Heart left ventricle (tissue), 16 donors: ENCODE data around the gene CRYBB2. TPM values are rescaled to one million over a fixed set of nuclear protein-coding genes. Genes with fewer than 3 reads are reported as not detected.

Source experiments
- ATAC-seq, 4 donors: fragments of 200-7000 bp; cut with Tn5 transposase; one replicate each; pipeline ENCODE4 v1.9.1; 2020 to 2022; ENCODE audit warnings: moderate library complexity in 4 of 4, mild to moderate bottlenecking in 3 of 4, moderate number of reproducible peaks in 1 of 4
- DNase-seq, 5 donors: peaks; one replicate each; pipeline ENCODE4 v3.0.0-alpha.2; 2020
- H3K27ac ChIP-seq, 12 donors: fragments of 200-600 bp; sonication (generic) in 4 of 12; one replicate each; pipeline versions ENCODE4 v1.5.0 to v1.8.0; 2016 to 2022; ENCODE audit warnings: mild to moderate bottlenecking in 2 of 12
- H3K27me3 ChIP-seq, 9 donors: fragments of 200-600 bp; sonication (generic) in 2 of 9; one replicate each; pipeline versions ENCODE4 v1.5.1 to v1.8.0; 2016 to 2022; ENCODE audit warnings: mild to moderate bottlenecking in 3 of 9
- H3K36me3 ChIP-seq, 9 donors: fragments of 200-600 bp; sonication (generic) in 2 of 9; one replicate each; pipeline versions ENCODE4 v1.5.0 to v1.8.0; 2018 to 2022; ENCODE audit warnings: mild to moderate bottlenecking in 2 of 9
- H3K4me1 ChIP-seq, 12 donors: fragments of 200-600 bp; sonication (generic) in 4 of 12; one replicate each; pipeline versions ENCODE4 v1.5.0 to v1.8.0; 2016 to 2022; ENCODE audit warnings: mild to moderate bottlenecking in 3 of 12
- H3K4me3 ChIP-seq, 12 donors: fragments of 200-600 bp; sonication (generic) in 4 of 12; one replicate each; pipeline versions ENCODE4 v1.5.0 to v1.8.0; 2017 to 2022; ENCODE audit warnings: mild to moderate bottlenecking in 9 of 12, moderate library complexity in 4 of 12
- H3K9me3 ChIP-seq, 12 donors: fragments of 200-600 bp; sonication (generic) in 4 of 12; one replicate each; pipeline versions ENCODE4 v1.5.0 to v1.8.0; 2016 to 2022; ENCODE audit warnings: mild to moderate bottlenecking in 1 of 12
- CTCF ChIP-seq, 12 donors: fragments of 200-600 bp; sonication (generic) in 4 of 12; IDR thresholded peaks; one replicate each; pipeline versions ENCODE4 v1.5.0 to v1.8.0; 2018 to 2022; ENCODE audit warnings: antibody characterized with exemption in 12 of 12, mild to moderate bottlenecking in 5 of 12
- POLR2A ChIP-seq, 2 donors: fragments of 450-650 bp; IDR thresholded peaks; one replicate each; pipeline ENCODE4 v1.6.1; 2017; ENCODE audit warnings: antibody characterized with exemption in 2 of 2, mild to moderate bottlenecking in 2 of 2, moderate library complexity in 2 of 2
- WGBS, 4 donors: extraction: QIAGEN DNeasy Blood & Tissue Kit in 2 of 4; methylation state at CpG; one replicate each; pipeline versions ENCODE4 v1.1.5 to v1.1.7; 2013 to 2018; 5-methylcytosine and 5-hydroxymethylcytosine counted together
- intact Hi-C, 10 donors: fragments of 100-400 bp; cut with DNase I; formaldehyde crosslinking; loops; one replicate each; pipeline versions ENCODE4 v1.11.1 to v1.14.2; 2022
- polyA plus RNA-seq, 2 donors: library from polyadenylated mRNA; stranded (reverse); fragments of 200-250 nt; gene quantifications; one replicate each; pipeline ENCODE4 v1.2.3, GENCODE V29; 2013
- total RNA-seq, 9 donors: library from RNA; depleted of rRNA in 2 of 9; stranded (reverse); fragments of >200 nt in 2 of 9; fragmentation: NEBNext Ultra II Directional in 3 of 9; extraction: Animal tissue kit (Norgen Biotek cat#: 25700) in 3 of 9; gene quantifications; one replicate each; pipeline versions ENCODE4 v1.1.0 to v1.2.4, GENCODE V29; 2016 to 2023
- donor health status: ischemic (EF 13 %, LVEDD 7.1; RV severe dilation, severe dysfunction).
- donor health status: healthy with polysubstance abuse.
- donor health status: DM: no; HTN: yes; CAD: no.
- donor health status: DM: no; HTN: no; CAD: no.
- donor health status: ischemic (EF 25% LVEDD 6.9; RV normal size, moderate dysfunction).
- donor health status: ischemic (EF 25% LVEDD 5.7; RV mildly dilated, moderate dysfunction).
- donor health status: healthy.
- donor health status: DM: yes; HTN: yes; CAD: no.
- donor health status: ischemic (EF 35%, LVEDD 5.7; RV mildly dilated, moderate dysfunction).
- donor health status: nonischemic (EF 11% LVEDD 7.7; RV severe dilation, severe dysfunction).
- donor health status: DM: yes; HTN: yes; CAD: no.
- donor health status: PGD.
- donor health status: ischemic (EF 29% LVEDD 5.4; RV normal size, mild dysfunction).
- donor health status: nonischemic (EF 23%, LVEDD 6.1; RV moderate dilation, normal function).

CRYBB2 gene
- total and polyA plus RNA-seq, 11 donors = not detected

- DNase-seq (no peak), ATAC-seq (no peak)
- H3K36me3 ChIP-seq = peaks cover 0 to 91% (median 40%) of the 10 kb centered on the region in 9 donors
- H3K4me3 ChIP-seq = no peak overlapping the region
- TF ChIP-seq CTCF (IDR thresholded peaks at IDR 0.05) (no peak), POLR2A (IDR thresholded peaks at IDR 0.05) (no peak)
- no peaks in the 10 kb centered on the region for H3K4me1 ChIP-seq
- WGBS, 4 donors = 50 to 91% (median 69%) methylated on average over 4 of the region's 4 CpGs
- no peaks in the 10 kb centered on the region for H3K27me3 ChIP-seq
- intact Hi-C loops = no loop called here
- H3K9me3 ChIP-seq = no peaks in the 10 kb centered on the region
- H3K27ac ChIP-seq = no peak overlapping the region
These were observed 26.3 kb upstream of the CRYBB2 start for GRCh38 chr22:25193130-25193529.

- Histone ChIP-seq H3K27ac (no peak overlapping the region), H3K27me3 (no peaks in the 10 kb centered on the region), H3K36me3 (peaks cover 0 to 94% (median 40%) of the 10 kb centered on the region in 9 donors), H3K4me3 (no peak overlapping the region), H3K4me1 (no peaks in the 10 kb centered on the region), H3K9me3 (no peaks in the 10 kb centered on the region)
- 54 to 81% (median 67%) methylated on average over 3 of the region's 3 CpGs for WGBS, 4 donors
- intact Hi-C loops = no loop called here
- DNase-seq (no peak), ATAC-seq (no peak)
- TF ChIP-seq POLR2A (IDR thresholded peaks at IDR 0.05) (no peak), CTCF (IDR thresholded peaks at IDR 0.05) (no peak)
These were observed 25.9 kb upstream of the CRYBB2 start for GRCh38 chr22:25193548-25193947.

- H3K36me3 ChIP-seq = peaks cover 0 to 68% (median 31%) of the 10 kb centered on the region in 9 donors
- ATAC-seq = no peak
- H3K9me3 ChIP-seq = no peaks in the 10 kb centered on the region
- 89 to 94% (median 91%) methylated on average over 5 of the region's 5 CpGs for WGBS, 4 donors
- TF ChIP-seq CTCF (IDR thresholded peaks at IDR 0.05) (no peak), POLR2A (IDR thresholded peaks at IDR 0.05) (no peak)
- no peak overlapping the region for H3K4me3 ChIP-seq
- no peak for DNase-seq
- intact Hi-C loops = no loop called here
- no peak overlapping the region for H3K27ac ChIP-seq
- H3K4me1 ChIP-seq = no peaks in the 10 kb centered on the region
- H3K27me3 ChIP-seq = no peaks in the 10 kb centered on the region
These were observed 23.1 kb upstream of the CRYBB2 start for GRCh38 chr22:25196326-25196725.

- intact Hi-C loops = no loop called here
- ATAC-seq (no peak), DNase-seq (no peak)
- Histone ChIP-seq H3K9me3 (no peaks in the 10 kb centered on the region), H3K27me3 (no peaks in the 10 kb centered on the region), H3K4me1 (no peaks in the 10 kb centered on the region), H3K36me3 (peaks cover 0 to 58% (median 25%) of the 10 kb centered on the region in 9 donors), H3K27ac (no peak overlapping the region), H3K4me3 (no peak overlapping the region)
- no peak for TF ChIP-seq CTCF (IDR thresholded peaks at IDR 0.05)
- TF ChIP-seq POLR2A (IDR thresholded peaks at IDR 0.05) = no peak
- WGBS, 4 donors = 91 to 94% (median 92%) methylated on average over 4 of the region's 4 CpGs
These were observed 22.1 kb upstream of the CRYBB2 start for GRCh38 chr22:25197340-25197739.
